Ishikawa (cell line): ENCODE data around the gene DNAL1.

Experiments
- CEBPB ChIP-seq: IDR thresholded peaks from 2 replicates; pipeline ENCODE4 v1.6.1; 2012
- CREB1 ChIP-seq: IDR thresholded peaks from 2 replicates; pipeline ENCODE4 v1.6.1; 2012; ENCODE audit warnings: low read depth
- EGR1 ChIP-seq: IDR thresholded peaks from 2 replicates; pipeline ENCODE4 v1.6.1; 2012
- EP300 ChIP-seq: IDR thresholded peaks from 2 replicates; pipeline ENCODE4 v1.6.1; 2012; ENCODE audit warnings: borderline replicate concordance
- FOXM1 ChIP-seq: IDR thresholded peaks from 2 replicates; pipeline ENCODE4 v1.6.1; 2012; ENCODE audit warnings: low read depth, borderline replicate concordance
- MAX ChIP-seq: IDR thresholded peaks from 2 replicates; pipeline ENCODE4 v1.6.1; 2012
- NFIC ChIP-seq: IDR thresholded peaks from 2 replicates; pipeline ENCODE4 v1.6.1; 2012
- RAD21 ChIP-seq: IDR thresholded peaks from 2 replicates; pipeline ENCODE4 v1.6.1; 2012; ENCODE audit warnings: low read depth
- REST ChIP-seq: IDR thresholded peaks from 2 replicates; pipeline ENCODE4 v1.6.1; 2012; ENCODE audit warnings: low read depth, mild to moderate bottlenecking
- TAF1 ChIP-seq: IDR thresholded peaks from 2 replicates; pipeline ENCODE4 v1.6.1; 2012; ENCODE audit warnings: low read depth, mild to moderate bottlenecking
- TCF12 ChIP-seq: IDR thresholded peaks from 2 replicates; pipeline ENCODE4 v1.6.1; 2012; ENCODE audit warnings: low read depth
- TEAD4 ChIP-seq: IDR thresholded peaks from 2 replicates; pipeline ENCODE4 v1.6.1; 2012
- USF1 ChIP-seq: IDR thresholded peaks from 2 replicates; pipeline ENCODE4 v1.6.1; 2012
- YY1 ChIP-seq: IDR thresholded peaks from 2 replicates; pipeline ENCODE4 v1.6.1; 2012; ENCODE audit warnings: low read depth
- ZBTB7A ChIP-seq: IDR thresholded peaks from 2 replicates; pipeline ENCODE4 v1.6.1; 2012; ENCODE audit warnings: low read depth

DNAL1 gene

GRCh38 chr14:73720636-73721035, 75.8 kb downstream of the DNAL1 start:
- TF ChIP-seq TCF12 (no peak), CEBPB (no peak), USF1 (no peak), MAX (no peak), ZBTB7A (no peak), REST (no peak), CREB1 (no peak), EP300 (no peak)

GRCh38 chr14:73721101-73721821, 76.5 kb downstream of the DNAL1 start:
- TF ChIP-seq MAX: no peak
- TF ChIP-seq ZBTB7A: no peak
- TF ChIP-seq CEBPB: no peak
- TF ChIP-seq REST: no peak
- no peak for TF ChIP-seq RAD21
- no peak for TF ChIP-seq TCF12
- TF ChIP-seq EP300: no peak
- no peak for TF ChIP-seq TEAD4
- TF ChIP-seq USF1: no peak
- TF ChIP-seq CREB1: no peak
- TF ChIP-seq TAF1: no peak
- no peak for TF ChIP-seq NFIC
- TF ChIP-seq FOXM1: no peak
- no peak for TF ChIP-seq EGR1
- no peak for TF ChIP-seq YY1

- TF ChIP-seq ZBTB7A (no peak), REST (no peak), CEBPB (no peak), TEAD4 (no peak), MAX (no peak), FOXM1 (no peak)
Observed at GRCh38 chr14:73722581-73722980, 77.8 kb downstream of the DNAL1 start.

- TF ChIP-seq TAF1 (no peak), ZBTB7A (no peak), USF1 (no peak), FOXM1 (no peak), EP300 (no peak), RAD21 (no peak), CEBPB (no peak), MAX (no peak), YY1 (no peak), REST (no peak), CREB1 (no peak)
Observed at GRCh38 chr14:73723406-73723796, 78.6 kb downstream of the DNAL1 start.
